ENCODE data around the gene PLSCR2. TPM values are rescaled to one million over a fixed set of nuclear protein-coding genes. Genes with fewer than 3 reads are reported as not detected.

Gene PLSCR2
- total RNA-seq (2014; rRNA removed; shearing (Covaris generic)): not detected in 2 replicates

GRCh38 chr3:146469150-146470017, at the start of gene PLSCR2:
TSS of gene PLSCR2 (minus strand) at chr3:146469561. CDS start at chr3:146459904, 9,657 bp downstream.
- no peaks in the 10 kb centered on the region for H3K36me3 ChIP-seq
- no peak within 1 kb of the TSS for H3K27ac ChIP-seq
- H3K4me1 ChIP-seq: no peaks in the 10 kb centered on the region
- H3K9me3 ChIP-seq (replicated peaks): no peaks in the 10 kb centered on the region
- no peak for DNase-seq
- H3K27me3 ChIP-seq: no peaks in the 10 kb centered on the region
- no peak within 1 kb of the TSS for H3K4me3 ChIP-seq

DNA sequence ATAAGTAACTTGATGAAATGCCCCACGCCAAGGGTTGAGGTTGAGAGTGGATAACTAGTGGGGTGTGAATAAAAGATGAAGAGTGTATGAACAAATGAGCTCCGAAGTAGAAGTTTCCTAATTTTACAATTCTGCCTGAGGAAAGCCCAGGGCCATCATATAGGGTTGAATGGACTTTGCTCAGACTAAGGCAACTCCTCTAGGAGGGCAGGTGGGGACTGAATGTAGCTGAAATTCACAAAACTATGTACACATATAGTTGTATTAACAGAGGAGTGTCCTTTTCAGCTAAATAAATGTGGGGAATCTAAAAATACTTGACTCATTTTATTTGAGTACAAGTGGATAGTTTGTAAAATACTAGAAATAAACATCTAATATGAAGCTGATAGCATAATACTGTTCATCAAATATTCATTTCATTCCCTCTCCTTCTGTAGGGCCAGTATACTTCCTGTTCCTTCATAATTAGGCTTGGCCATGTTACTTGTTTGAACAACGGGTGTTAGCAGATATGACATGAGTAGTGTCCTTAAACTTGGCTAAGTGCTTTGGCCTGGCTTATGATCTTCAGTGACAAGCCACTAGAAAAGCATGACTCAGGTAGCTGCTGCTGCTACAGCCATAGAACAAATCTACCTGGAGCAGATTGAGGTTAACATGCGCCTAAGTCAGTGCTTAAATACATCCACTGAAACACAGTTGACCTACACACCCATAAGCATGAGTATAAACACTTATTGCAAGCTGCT, 48.5 kb upstream of the PLSCR2 start:
- Histone ChIP-seq H3K9me3 (replicated peaks) (no peaks in the 10 kb centered on the region), H3K27me3 (no peaks in the 10 kb centered on the region), H3K36me3 (peaks cover 10% of the 10 kb centered on the region), H3K4me3 (no peak overlapping the region), H3K4me1 (peaks cover 22% of the 10 kb centered on the region), H3K27ac (no peak overlapping the region)
- DNase-seq: no peak

- Histone ChIP-seq H3K4me3 (no peak overlapping the region), H3K4me1 (no peaks in the 10 kb centered on the region), H3K27ac (no peak overlapping the region), H3K27me3 (no peaks in the 10 kb centered on the region), H3K9me3 (replicated peaks) (no peaks in the 10 kb centered on the region), H3K36me3 (peaks cover 6% of the 10 kb centered on the region; the same call in 1 of the 2 replicates)
- no peak for DNase-seq
Observed at GRCh38 chr3:146513386-146514051, 44.2 kb upstream of the PLSCR2 start.

DNA sequence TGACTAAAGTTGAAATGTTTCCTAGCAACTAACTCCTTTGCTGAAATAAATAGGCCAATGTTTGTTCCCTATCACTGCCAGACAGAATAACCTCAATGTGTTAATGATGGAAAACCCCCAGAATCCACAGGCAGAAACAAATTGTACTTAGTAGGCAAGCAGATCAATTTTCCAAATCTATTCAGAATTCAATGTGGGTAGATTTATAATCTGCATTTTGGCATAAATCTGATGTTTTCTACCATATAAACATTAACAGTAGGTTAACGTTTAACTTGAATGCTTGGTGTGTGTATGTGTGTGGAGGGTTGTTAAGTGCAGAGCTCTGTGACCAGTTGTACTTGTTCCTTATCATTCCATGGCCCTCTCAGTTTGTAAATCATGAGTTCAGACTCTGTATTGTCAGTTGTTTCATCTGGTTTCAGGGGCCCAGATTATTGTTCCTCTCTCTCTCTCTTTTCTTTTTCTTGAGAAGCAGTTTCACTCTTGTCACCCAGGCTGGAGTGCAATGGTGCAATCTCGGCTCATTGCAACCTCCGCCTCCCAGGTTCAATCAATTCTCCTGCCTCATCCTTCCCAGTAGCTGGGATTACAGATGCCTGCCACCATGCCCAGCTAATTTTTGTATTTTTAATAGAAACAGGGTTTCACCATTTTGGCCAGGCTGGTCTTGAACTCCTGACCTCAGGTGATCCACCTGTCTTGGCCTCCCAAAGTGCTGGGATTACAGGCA, 42.2 kb upstream of the PLSCR2 start:
- H3K27ac ChIP-seq: no peak overlapping the region
- DNase-seq: no peak
- H3K4me3 ChIP-seq: no peak overlapping the region
- H3K9me3 ChIP-seq (replicated peaks): no peaks in the 10 kb centered on the region
- no peaks in the 10 kb centered on the region for H3K27me3 ChIP-seq
- peaks cover 6% of the 10 kb centered on the region; the same call in 1 of the 2 replicates for H3K4me1 ChIP-seq
- H3K36me3 ChIP-seq: peaks cover 6% of the 10 kb centered on the region; the same call in 1 of the 2 replicates

DNA sequence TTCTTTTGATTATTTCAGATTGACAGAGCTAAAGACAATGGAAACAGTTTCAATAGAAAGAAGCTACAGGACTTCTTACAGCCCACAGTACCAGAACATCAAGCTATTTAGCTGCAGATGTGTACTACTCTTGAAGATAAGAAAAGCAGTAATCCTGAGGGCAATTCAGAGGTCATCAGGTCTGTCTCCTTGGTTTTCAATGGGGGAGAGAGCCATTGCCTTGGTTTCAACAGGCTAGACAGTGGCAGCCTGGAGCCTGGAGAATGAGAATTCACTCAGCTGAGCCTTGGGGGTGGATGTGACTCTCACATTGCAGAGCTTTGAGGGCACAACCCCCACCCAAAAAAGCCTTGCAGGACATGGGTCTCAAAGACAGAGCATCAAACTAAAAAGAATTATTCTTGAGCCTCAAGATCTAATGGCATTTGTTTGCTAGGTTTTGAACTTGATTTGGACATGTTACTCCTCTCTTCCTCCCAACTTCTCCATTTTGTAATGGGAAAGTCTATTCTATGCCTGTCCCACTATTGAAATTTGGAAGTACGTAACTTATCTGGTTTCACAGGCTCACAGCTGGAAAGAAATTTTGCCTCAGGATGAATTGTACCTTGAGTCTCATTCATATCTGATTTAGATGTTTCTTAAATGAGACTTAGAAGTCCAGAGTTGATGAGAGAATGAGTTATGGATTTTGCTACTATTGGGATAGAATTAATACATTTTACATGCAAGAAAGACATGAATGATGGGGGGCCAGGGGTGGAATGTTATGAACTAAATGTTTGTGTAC, 38.2 kb upstream of the PLSCR2 start:
- Histone ChIP-seq H3K36me3 (no peaks in the 10 kb centered on the region), H3K9me3 (replicated peaks) (no peaks in the 10 kb centered on the region; the same call in 1 of the 2 replicates), H3K27ac (peak overlapping the region; percentile 19; the same call in 1 of the 2 replicates), H3K27me3 (no peaks in the 10 kb centered on the region), H3K4me3 (no peak overlapping the region), H3K4me1 (peaks cover 15% of the 10 kb centered on the region; the same call in 1 of the 2 replicates)
- no peak for DNase-seq

GRCh38 chr3:146505516-146505915, 36.2 kb upstream of the PLSCR2 start:
- Histone ChIP-seq H3K4me1 (peaks cover 15% of the 10 kb centered on the region; the same call in 1 of the 2 replicates), H3K27ac (no peak overlapping the region), H3K36me3 (no peaks in the 10 kb centered on the region), H3K27me3 (no peaks in the 10 kb centered on the region), H3K9me3 (replicated peaks) (no peaks in the 10 kb centered on the region; the same call in 1 of the 2 replicates), H3K4me3 (no peak overlapping the region)
- DNase-seq: no peak

DNA sequence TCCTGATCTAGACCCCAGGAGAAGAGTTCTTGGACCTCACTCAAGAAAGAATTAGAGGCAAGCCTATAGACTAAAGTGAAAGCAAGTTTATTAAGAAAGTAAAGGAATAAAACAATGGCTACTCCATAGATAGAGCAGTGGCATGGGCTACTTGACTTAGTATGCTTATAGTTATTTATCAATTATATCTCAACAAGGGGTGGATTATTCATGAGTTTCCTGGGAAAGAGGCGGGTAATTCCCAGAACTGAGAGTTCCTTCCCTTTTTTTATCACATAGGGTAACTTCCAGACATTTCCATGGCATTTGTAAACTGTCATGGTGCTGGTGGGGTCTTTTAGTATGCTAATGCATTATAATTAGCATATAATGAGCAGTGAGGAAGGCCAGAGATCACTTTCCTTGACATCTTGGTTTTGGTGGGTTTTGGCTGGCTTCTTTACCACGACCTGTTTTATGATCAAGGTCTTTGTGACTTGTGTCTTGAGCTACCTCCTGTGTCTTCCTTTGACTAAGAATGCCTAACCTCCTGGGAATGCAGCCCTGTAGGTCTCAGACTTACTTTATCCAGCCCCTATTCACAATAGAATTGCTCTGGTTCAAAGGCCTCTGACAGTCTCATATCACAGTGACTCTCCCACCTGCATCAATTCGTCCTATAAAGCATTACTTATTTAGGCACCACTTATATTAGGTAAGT, 35.3 kb upstream of the PLSCR2 start:
- no peak for DNase-seq
- H3K36me3 ChIP-seq: no peaks in the 10 kb centered on the region
- H3K27ac ChIP-seq: no peak overlapping the region
- peaks cover 15% of the 10 kb centered on the region; the same call in 1 of the 2 replicates for H3K4me1 ChIP-seq
- no peaks in the 10 kb centered on the region for H3K27me3 ChIP-seq
- no peak overlapping the region for H3K4me3 ChIP-seq
- no peaks in the 10 kb centered on the region; the same call in 1 of the 2 replicates for H3K9me3 ChIP-seq (replicated peaks)

- Histone ChIP-seq H3K4me1 (peaks cover 15% of the 10 kb centered on the region; the same call in 1 of the 2 replicates), H3K4me3 (no peak overlapping the region), H3K27me3 (no peaks in the 10 kb centered on the region), H3K27ac (peak overlapping the region; percentile 10; the same call in 1 of the 2 replicates), H3K36me3 (no peaks in the 10 kb centered on the region), H3K9me3 (replicated peaks) (no peaks in the 10 kb centered on the region; the same call in 1 of the 2 replicates)
- peak; percentile 51 to 53 for DNase-seq
Observed at GRCh38 chr3:146503461-146504202, 34.3 kb upstream of the PLSCR2 start.

DNA sequence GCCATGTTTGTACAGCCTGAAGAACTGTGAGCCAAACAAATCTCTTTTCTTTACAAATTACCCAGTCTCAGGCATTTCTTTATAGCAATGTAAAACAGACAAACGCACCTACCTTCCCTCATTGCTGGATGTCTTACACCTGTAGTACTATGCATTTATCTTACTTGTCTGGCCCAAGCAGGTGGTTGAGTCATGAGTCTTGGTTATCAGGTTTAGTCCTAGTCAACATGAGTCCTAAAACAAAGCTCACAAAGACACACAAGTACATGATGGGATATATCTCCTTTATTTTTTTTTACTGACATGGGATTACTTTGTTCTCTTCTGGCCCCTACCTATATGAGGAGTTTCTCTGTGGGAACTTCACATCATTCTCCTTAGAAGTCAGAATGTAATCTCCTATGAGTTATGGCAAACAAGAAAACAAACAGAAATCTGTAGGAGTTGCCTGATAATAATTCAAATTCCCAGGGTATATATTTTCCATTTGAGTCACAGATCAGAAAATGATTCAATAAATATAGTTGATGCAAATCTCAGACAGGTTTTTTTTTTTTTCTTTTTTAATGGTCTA, 33.6 kb upstream of the PLSCR2 start:
- peak overlapping the region; percentile 10; the same call in 1 of the 2 replicates for H3K27ac ChIP-seq
- H3K9me3 ChIP-seq (replicated peaks): no peaks in the 10 kb centered on the region; the same call in 1 of the 2 replicates
- H3K4me1 ChIP-seq: peaks cover 15% of the 10 kb centered on the region; the same call in 1 of the 2 replicates
- H3K36me3 ChIP-seq: no peaks in the 10 kb centered on the region
- no peak overlapping the region for H3K4me3 ChIP-seq
- DNase-seq: no peak
- no peaks in the 10 kb centered on the region for H3K27me3 ChIP-seq

DNA sequence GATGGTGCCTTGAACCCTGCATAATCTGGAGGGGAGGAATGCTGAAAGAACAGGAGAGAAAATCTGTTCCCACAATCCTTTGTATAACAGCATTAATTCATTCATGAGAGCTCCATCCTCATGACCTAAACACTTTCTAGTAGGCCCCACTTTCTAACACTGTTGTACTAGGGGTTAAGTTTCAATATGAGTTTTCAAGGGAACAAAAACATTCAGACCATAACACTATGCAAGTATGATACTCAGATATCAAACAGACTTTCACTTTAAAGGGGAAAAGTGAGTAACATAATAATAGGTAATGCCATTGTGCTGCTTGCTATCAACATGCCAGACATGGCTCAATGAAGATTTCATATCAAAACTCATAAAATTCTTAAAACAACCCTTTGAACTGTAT, 32.4 kb upstream of the PLSCR2 start:
- DNase-seq: no peak
- Histone ChIP-seq H3K9me3 (replicated peaks) (no peaks in the 10 kb centered on the region; the same call in 1 of the 2 replicates), H3K27ac (no peak overlapping the region), H3K27me3 (no peaks in the 10 kb centered on the region), H3K4me1 (peaks cover 10% of the 10 kb centered on the region; the same call in 1 of the 2 replicates), H3K4me3 (no peak overlapping the region), H3K36me3 (no peaks in the 10 kb centered on the region)

DNA sequence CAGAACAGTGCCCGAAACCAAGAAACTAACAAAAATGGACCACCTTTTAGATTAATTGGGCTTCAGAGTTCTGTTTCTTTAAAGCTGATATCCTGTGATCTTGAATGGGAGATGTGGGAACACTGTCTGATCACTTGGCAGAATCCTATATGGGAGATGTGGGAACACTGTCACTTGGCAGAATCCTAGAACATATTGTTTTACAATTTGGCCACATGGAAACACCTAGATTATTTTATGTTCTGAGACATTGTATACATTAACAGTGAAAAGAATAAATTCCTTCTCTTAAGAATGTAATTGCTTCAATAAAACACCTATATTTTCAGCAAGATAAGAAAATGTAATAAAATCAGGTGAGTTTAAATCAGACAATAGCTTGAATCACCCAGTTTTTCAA, 30.3 kb upstream of the PLSCR2 start:
- H3K27me3 ChIP-seq: no peaks in the 10 kb centered on the region
- no peak overlapping the region for H3K4me3 ChIP-seq
- H3K27ac ChIP-seq: no peak overlapping the region
- H3K9me3 ChIP-seq (replicated peaks): no peaks in the 10 kb centered on the region; the same call in 1 of the 2 replicates
- no peaks in the 10 kb centered on the region for H3K36me3 ChIP-seq
- DNase-seq: no peak
- H3K4me1 ChIP-seq: no peaks in the 10 kb centered on the region
